Measurements from ENCODE around the gene GHRHR. TPM values are rescaled to one million over a fixed set of nuclear protein-coding genes. Genes with fewer than 3 reads are reported as not detected.

GHRHR gene
- total and polyA plus RNA-seq, 10 of the 15 experiments (the other 5 are each of a cell fraction or from before 2014, with no cell fraction given) = not detected

GRCh38 chr7:30934225-30934624 lies 29.5 kb upstream of the GHRHR start (continued):
- TF ChIP-seq MYC (IDR thresholded peaks at IDR 0.05; ENCODE audit: insufficient read depth, insufficient read length, insufficient replicate concordance, low read length, severe bottlenecking) (no peak), ZBED1 (IDR thresholded peaks at IDR 0.05; ENCODE audit: borderline replicate concordance) (no peak), RBBP5 (conservative IDR thresholded peaks at IDR 0.05) (no peak)

DNA sequence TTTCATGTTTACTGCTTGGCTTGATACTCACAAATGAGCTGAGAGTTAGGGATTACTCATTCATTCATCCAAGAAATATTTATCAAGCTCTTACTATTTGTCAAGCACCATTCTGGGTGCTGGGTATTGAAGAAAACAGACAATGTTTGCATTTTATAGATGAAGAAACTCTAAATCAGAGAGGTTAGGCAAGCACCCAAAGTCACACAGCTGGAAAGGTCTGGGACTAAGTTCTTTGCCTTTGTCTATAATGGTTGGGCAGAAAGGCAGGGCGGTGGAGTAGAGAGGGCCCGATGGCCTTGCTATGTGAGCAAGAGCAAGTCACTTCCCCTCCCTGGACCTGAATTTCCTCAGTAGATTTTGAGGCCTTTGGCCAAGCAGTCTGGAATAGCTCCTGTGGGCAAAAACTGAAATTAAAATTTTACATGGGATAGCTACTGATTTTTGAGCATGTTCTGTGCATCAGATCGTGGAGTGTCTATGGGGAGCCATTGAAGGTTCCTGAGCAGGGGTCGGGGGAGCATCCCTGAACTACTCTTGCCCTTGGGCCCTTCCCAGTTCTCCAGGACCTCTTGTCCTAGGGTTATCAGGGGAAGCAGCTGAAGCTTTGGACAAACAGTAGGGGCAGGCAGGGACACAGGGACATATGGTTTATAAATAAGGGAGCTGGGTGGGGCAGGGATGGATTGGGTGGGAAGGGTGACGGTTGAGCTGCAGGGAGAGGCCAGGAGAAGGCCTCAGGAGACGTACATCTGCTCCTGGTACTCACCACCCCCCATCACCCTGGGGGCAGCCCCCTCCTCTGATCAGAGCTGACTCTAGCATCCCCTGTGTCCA lies 28.8 kb upstream of the GHRHR start:
- peaks cover 0 to 6% of the 10 kb centered on the region in 2 experiments; a peak in 3 of 4 replicates for H3K27me3 ChIP-seq (replicated peaks in 1 of 2; ENCODE audit: control insufficient read depth in 2 of 2, insufficient read depth in 2 of 2, low read length in 1 of 2)
- intact Hi-C loops (cut with micrococcal nuclease; ENCODE audit: unreplicated experiment) = loop anchor here (5.0 kb wide), 1 partner anchor 187 kb away; no protein-coding TSS in a partner anchor
- no peak overlapping the region for H3K27ac ChIP-seq (ENCODE audit: control insufficient read depth, insufficient read depth)
- no peaks in the 10 kb centered on the region for H3K36me3 ChIP-seq (ENCODE audit: control insufficient read depth in 2 of 2, insufficient read depth in 2 of 2, low read length in 1 of 2)
- no peak for DNase-seq (ENCODE audit: low read depth, low spot score)
- no peak for TF ChIP-seq RB1 (IDR thresholded peaks at IDR 0.05; ENCODE audit: borderline replicate concordance)
- no peak for TF ChIP-seq CBX5 (IDR thresholded peaks at IDR 0.05; ENCODE audit: low read depth)
- no peak for TF ChIP-seq NR2F1 (conservative IDR thresholded peaks at IDR 0.05)
- no peak for TF ChIP-seq SREBF1 (IDR thresholded peaks at IDR 0.05; ENCODE audit: low read length)
- TF ChIP-seq SIX5 (IDR thresholded peaks at IDR 0.05; ENCODE audit: low read depth, low read length, severe bottlenecking) = no peak
- no peak for TF ChIP-seq CEBPB (IDR thresholded peaks at IDR 0.05; ENCODE audit: borderline replicate concordance in 1 of 2, low read depth in 2 of 2, low read length in 2 of 2)
- TF ChIP-seq, protein P1, sequence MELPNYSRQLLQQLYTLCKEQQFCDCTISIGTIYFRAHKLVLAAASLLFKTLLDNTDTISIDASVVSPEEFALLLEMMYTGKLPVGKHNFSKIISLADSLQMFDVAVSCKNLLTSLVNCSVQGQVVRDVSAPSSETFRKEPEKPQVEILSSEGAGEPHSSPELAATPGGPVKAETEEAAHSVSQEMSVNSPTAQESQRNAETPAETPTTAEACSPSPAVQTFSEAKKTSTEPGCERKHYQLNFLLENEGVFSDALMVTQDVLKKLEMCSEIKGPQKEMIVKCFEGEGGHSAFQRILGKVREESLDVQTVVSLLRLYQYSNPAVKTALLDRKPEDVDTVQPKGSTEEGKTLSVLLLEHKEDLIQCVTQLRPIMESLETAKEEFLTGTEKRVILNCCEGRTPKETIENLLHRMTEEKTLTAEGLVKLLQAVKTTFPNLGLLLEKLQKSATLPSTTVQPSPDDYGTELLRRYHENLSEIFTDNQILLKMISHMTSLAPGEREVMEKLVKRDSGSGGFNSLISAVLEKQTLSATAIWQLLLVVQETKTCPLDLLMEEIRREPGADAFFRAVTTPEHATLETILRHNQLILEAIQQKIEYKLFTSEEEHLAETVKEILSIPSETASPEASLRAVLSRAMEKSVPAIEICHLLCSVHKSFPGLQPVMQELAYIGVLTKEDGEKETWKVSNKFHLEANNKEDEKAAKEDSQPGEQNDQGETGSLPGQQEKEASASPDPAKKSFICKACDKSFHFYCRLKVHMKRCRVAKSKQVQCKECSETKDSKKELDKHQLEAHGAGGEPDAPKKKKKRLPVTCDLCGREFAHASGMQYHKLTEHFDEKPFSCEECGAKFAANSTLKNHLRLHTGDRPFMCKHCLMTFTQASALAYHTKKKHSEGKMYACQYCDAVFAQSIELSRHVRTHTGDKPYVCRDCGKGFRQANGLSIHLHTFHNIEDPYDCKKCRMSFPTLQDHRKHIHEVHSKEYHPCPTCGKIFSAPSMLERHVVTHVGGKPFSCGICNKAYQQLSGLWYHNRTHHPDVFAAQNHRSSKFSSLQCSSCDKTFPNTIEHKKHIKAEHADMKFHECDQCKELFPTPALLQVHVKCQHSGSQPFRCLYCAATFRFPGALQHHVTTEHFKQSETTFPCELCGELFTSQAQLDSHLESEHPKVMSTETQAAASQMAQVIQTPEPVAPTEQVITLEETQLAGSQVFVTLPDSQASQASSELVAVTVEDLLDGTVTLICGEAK (IDR thresholded peaks at IDR 0.05; ENCODE audit: borderline replicate concordance) = no peak
- no peak for TF ChIP-seq TCF3 (IDR thresholded peaks at IDR 0.05; ENCODE audit: borderline replicate concordance, insufficient read depth, low read depth, low read length)
- 27% methylated on average over 6 of the region's 6 CpGs for WGBS (ENCODE audit: insufficient coverage, insufficient replicate concordance, low lambda C conversion rate, missing lambda C conversion rate)
- H3K4me2 ChIP-seq (ENCODE audit: control insufficient read depth, insufficient read depth) = no peak overlapping the region
- ChIA-PET CTCF (interaction anchor here (0.8 to 7.2 kb wide), 4 partner anchors 39 to 195 kb away, joined by 3 to 159 read pairs (median 6); no protein-coding TSS in a partner anchor), SMC1A (ENCODE audit: uncharacterized antibody, unreplicated experiment) (interaction anchor here (1.1 to 1.7 kb wide), 2 partner anchors 10 to 44 kb away, joined by 3 to 4 read pairs; no protein-coding TSS in a partner anchor), RAD21 (ENCODE audit: unreplicated experiment) (no interaction called here), POLR2A (interaction anchor here (0.6 kb wide), 1 partner anchor 246 kb away, joined by 3 read pairs; no protein-coding TSS in a partner anchor)
- H4K20me1 ChIP-seq (ENCODE audit: control insufficient read depth, insufficient read depth) = no peaks in the 10 kb centered on the region
- in situ Hi-C loops (cut with MboI) = no loop called here
- no peak overlapping the region for H3K9ac ChIP-seq (ENCODE audit: control insufficient read depth, insufficient read depth, low read length)
- no peak for ATAC-seq
- H3K4me1 ChIP-seq (ENCODE audit: control insufficient read depth, insufficient read depth, low read length) = no peaks in the 10 kb centered on the region
- FAIRE-seq = no peak
- H3K9me3 ChIP-seq (replicated peaks; ENCODE audit: control insufficient read depth, insufficient read depth, low read length) = no peaks in the 10 kb centered on the region
- BruUV-seq (replicated peaks) = no TSS peak
- no peak overlapping the region for H3K4me3 ChIP-seq
- H2AFZ ChIP-seq (ENCODE audit: control insufficient read depth, low read depth, low read length) = no peak overlapping the region
- no peaks in the 10 kb centered on the region for H3K79me2 ChIP-seq (ENCODE audit: control insufficient read depth, insufficient read depth, low read length)

Data from GM12878 (cell line).